ENCODE results near the gene PTX4.
A peak's percentile ranks its signal among the peaks of the same experiment; 100 is the strongest.

PTX4 gene

GRCh38 chr16:1452530-1452929 lies 36.2 kb downstream of the PTX4 start:
- no CpG with 5 or more reads among the region's 20 CpGs for WGBS (ENCODE audit: extremely low coverage, insufficient coverage, insufficient read length)
- DNase-seq = no peak
- Histone ChIP-seq H3K9me3 (ENCODE audit: insufficient read depth, low read depth, low read length) (peaks cover 2% of the 10 kb centered on the region), H2BK12ac (ENCODE audit: low read length) (no peak overlapping the region), H3K14ac (ENCODE audit: low read length) (no peak overlapping the region), H3K79me2 (ENCODE audit: control insufficient read depth, insufficient read depth, low read length, poor library complexity) (no peaks in the 10 kb centered on the region), H3K36me3 (ENCODE audit: control insufficient read depth in 1 of 2, insufficient read depth in 2 of 2, low read length in 2 of 2) (peaks cover 90% of the 10 kb centered on the region in 2 experiments), H3K27me3 (ENCODE audit: insufficient read depth, low read length) (no peaks in the 10 kb centered on the region), H2AK5ac (ENCODE audit: low read length) (no peak overlapping the region), H3K79me1 (ENCODE audit: low read length) (no peaks in the 10 kb centered on the region), H3K23ac (ENCODE audit: low read length) (no peak overlapping the region), H2BK120ac (ENCODE audit: insufficient read depth, low read length, poor library complexity) (no peak overlapping the region), H3K27ac (ENCODE audit: low read depth, low read length) (no peak overlapping the region), H4K91ac (ENCODE audit: low read depth, low read length) (no peak overlapping the region), H3K4me2 (ENCODE audit: low read length) (no peak overlapping the region), H4K12ac (ENCODE audit: low read depth, low read length) (no peak overlapping the region), H3K18ac (ENCODE audit: low read length) (no peak overlapping the region), H3K4ac (ENCODE audit: low read depth, low read length) (no peak overlapping the region), H2AFZ (ENCODE audit: insufficient read depth, low read length, poor library complexity) (no peak overlapping the region), H3K4me1 (ENCODE audit: control insufficient read depth in 1 of 2, insufficient read depth in 2 of 2, low read length in 2 of 2) (no peaks in the 10 kb centered on the region), H3K4me3 (ENCODE audit: low read depth, low read length) (no peak overlapping the region), H4K8ac (ENCODE audit: low read depth, low read length) (no peak overlapping the region), H3K9ac (ENCODE audit: low read length) (no peak overlapping the region), H2BK5ac (ENCODE audit: low read depth, low read length, poor library complexity) (no peak overlapping the region)

DNA sequence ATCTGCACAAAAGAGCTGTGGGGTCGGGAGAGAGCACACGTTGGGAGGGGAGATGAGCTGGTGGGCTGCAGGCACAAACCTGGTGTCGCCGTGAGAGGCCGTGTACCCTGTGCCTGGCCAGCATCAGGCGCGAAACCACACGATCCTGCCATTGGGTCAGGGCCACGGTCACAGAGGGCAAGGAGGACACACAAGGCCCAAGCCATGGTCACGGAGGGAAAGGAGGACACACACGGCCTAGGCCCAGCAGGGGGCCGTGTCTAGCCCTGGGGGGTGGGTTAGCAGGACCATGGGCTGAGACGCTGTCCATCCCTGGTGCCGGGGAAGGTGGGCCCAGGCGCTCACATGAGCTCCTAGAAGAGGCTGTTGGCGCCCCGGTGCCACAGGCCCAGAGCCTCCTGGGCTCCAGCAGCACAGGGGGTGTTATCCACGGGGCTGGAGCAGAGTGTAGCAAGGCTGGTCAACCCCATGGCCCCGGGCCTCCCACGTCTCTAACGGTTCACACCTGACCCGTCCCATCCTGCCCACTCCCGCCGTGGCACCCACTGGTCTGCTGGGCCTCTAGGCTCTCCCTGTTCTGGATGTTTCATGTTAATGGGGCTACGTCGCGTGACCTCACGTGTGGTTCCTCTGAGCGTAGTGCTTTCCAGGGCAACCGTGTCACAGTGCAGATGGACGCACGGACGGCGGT lies 36.9 kb downstream of the PTX4 start:
- no peak overlapping the region for H4K12ac ChIP-seq (ENCODE audit: low read depth, low read length)
- no peak overlapping the region for H3K23ac ChIP-seq (ENCODE audit: low read length)
- no peak overlapping the region for H2BK120ac ChIP-seq (ENCODE audit: insufficient read depth, low read length, poor library complexity)
- no peak overlapping the region for H4K8ac ChIP-seq (ENCODE audit: low read depth, low read length)
- H3K18ac ChIP-seq (ENCODE audit: low read length) = no peak overlapping the region
- H2BK5ac ChIP-seq (ENCODE audit: low read depth, low read length, poor library complexity) = no peak overlapping the region
- WGBS (ENCODE audit: extremely low coverage, insufficient coverage, insufficient read length) = no CpG with 5 or more reads among the region's 34 CpGs
- H2AK5ac ChIP-seq (ENCODE audit: low read length) = no peak overlapping the region
- H3K4me1 ChIP-seq (ENCODE audit: control insufficient read depth in 1 of 2, insufficient read depth in 2 of 2, low read length in 2 of 2) = no peaks in the 10 kb centered on the region
- no peak overlapping the region for H3K4ac ChIP-seq (ENCODE audit: low read depth, low read length)
- H4K91ac ChIP-seq (ENCODE audit: low read depth, low read length) = no peak overlapping the region
- no peak overlapping the region for H3K4me2 ChIP-seq (ENCODE audit: low read length)
- H3K27ac ChIP-seq (ENCODE audit: low read depth, low read length) = no peak overlapping the region
- peak overlapping the region; percentile 28 for H3K4me3 ChIP-seq (ENCODE audit: low read depth, low read length)
- no peaks in the 10 kb centered on the region for H3K79me2 ChIP-seq (ENCODE audit: control insufficient read depth, insufficient read depth, low read length, poor library complexity)
- H3K9me3 ChIP-seq (ENCODE audit: insufficient read depth, low read depth, low read length) = peaks cover 3% of the 10 kb centered on the region
- peaks cover 91% of the 10 kb centered on the region in 2 experiments for H3K36me3 ChIP-seq (ENCODE audit: control insufficient read depth in 1 of 2, insufficient read depth in 2 of 2, low read length in 2 of 2)
- no peak overlapping the region for H3K14ac ChIP-seq (ENCODE audit: low read length)
- H3K27me3 ChIP-seq (ENCODE audit: insufficient read depth, low read length) = no peaks in the 10 kb centered on the region
- H2BK12ac ChIP-seq (ENCODE audit: low read length) = no peak overlapping the region
- H3K79me1 ChIP-seq (ENCODE audit: low read length) = no peaks in the 10 kb centered on the region
- H2AFZ ChIP-seq (ENCODE audit: insufficient read depth, low read length, poor library complexity) = no peak overlapping the region
- no peak overlapping the region for H3K9ac ChIP-seq (ENCODE audit: low read length)
- no peak for DNase-seq

- Histone ChIP-seq H3K14ac (ENCODE audit: low read length) (no peak overlapping the region), H2AK5ac (ENCODE audit: low read length) (no peak overlapping the region), H3K4me1 (ENCODE audit: control insufficient read depth in 1 of 2, insufficient read depth in 2 of 2, low read length in 2 of 2) (no peaks in the 10 kb centered on the region), H3K4ac (ENCODE audit: low read depth, low read length) (no peak overlapping the region), H3K9me3 (ENCODE audit: insufficient read depth, low read depth, low read length) (peaks cover 6% of the 10 kb centered on the region), H3K9ac (ENCODE audit: low read length) (no peak overlapping the region), H2BK120ac (ENCODE audit: insufficient read depth, low read length, poor library complexity) (no peak overlapping the region), H2BK12ac (ENCODE audit: low read length) (no peak overlapping the region), H3K79me2 (ENCODE audit: control insufficient read depth, insufficient read depth, low read length, poor library complexity) (no peaks in the 10 kb centered on the region), H3K27me3 (ENCODE audit: insufficient read depth, low read length) (no peaks in the 10 kb centered on the region), H3K18ac (ENCODE audit: low read length) (no peak overlapping the region), H2AFZ (ENCODE audit: insufficient read depth, low read length, poor library complexity) (no peak overlapping the region), H2BK5ac (ENCODE audit: low read depth, low read length, poor library complexity) (no peak overlapping the region), H3K36me3 (ENCODE audit: control insufficient read depth in 1 of 2, insufficient read depth in 2 of 2, low read length in 2 of 2) (peaks cover 95% of the 10 kb centered on the region in 2 experiments), H3K27ac (ENCODE audit: low read depth, low read length) (no peak overlapping the region), H3K79me1 (ENCODE audit: low read length) (no peaks in the 10 kb centered on the region), H3K23ac (ENCODE audit: low read length) (no peak overlapping the region), H3K4me3 (ENCODE audit: low read depth, low read length) (no peak overlapping the region), H4K8ac (ENCODE audit: low read depth, low read length) (no peak overlapping the region), H4K12ac (ENCODE audit: low read depth, low read length) (no peak overlapping the region), H4K91ac (ENCODE audit: low read depth, low read length) (no peak overlapping the region), H3K4me2 (ENCODE audit: low read length) (no peak overlapping the region)
- no CpG with 5 or more reads among the region's 21 CpGs for WGBS (ENCODE audit: extremely low coverage, insufficient coverage, insufficient read length)
- no peak for DNase-seq
These were observed 37.9 kb downstream of the PTX4 start for GRCh38 chr16:1450841-1451240.

- Histone ChIP-seq H3K79me2 (ENCODE audit: control insufficient read depth, insufficient read depth, low read length, poor library complexity) (no peaks in the 10 kb centered on the region), H3K79me1 (ENCODE audit: low read length) (no peaks in the 10 kb centered on the region), H2BK120ac (ENCODE audit: insufficient read depth, low read length, poor library complexity) (no peak overlapping the region), H3K4me1 (ENCODE audit: control insufficient read depth in 1 of 2, insufficient read depth in 2 of 2, low read length in 2 of 2) (no peaks in the 10 kb centered on the region), H3K36me3 (ENCODE audit: control insufficient read depth in 1 of 2, insufficient read depth in 2 of 2, low read length in 2 of 2) (peaks cover 91 to 93% of the 10 kb centered on the region in 2 experiments), H3K9ac (ENCODE audit: low read length) (no peak overlapping the region), H4K8ac (ENCODE audit: low read depth, low read length) (no peak overlapping the region), H2BK12ac (ENCODE audit: low read length) (no peak overlapping the region), H2BK5ac (ENCODE audit: low read depth, low read length, poor library complexity) (no peak overlapping the region), H3K23ac (ENCODE audit: low read length) (no peak overlapping the region), H3K4me3 (ENCODE audit: low read depth, low read length) (peak overlapping the region; percentile 3), H4K91ac (ENCODE audit: low read depth, low read length) (no peak overlapping the region), H3K27ac (ENCODE audit: low read depth, low read length) (no peak overlapping the region), H2AFZ (ENCODE audit: insufficient read depth, low read length, poor library complexity) (no peak overlapping the region), H3K27me3 (ENCODE audit: insufficient read depth, low read length) (no peaks in the 10 kb centered on the region), H4K12ac (ENCODE audit: low read depth, low read length) (no peak overlapping the region), H3K18ac (ENCODE audit: low read length) (no peak overlapping the region), H3K14ac (ENCODE audit: low read length) (no peak overlapping the region), H3K4me2 (ENCODE audit: low read length) (no peak overlapping the region), H2AK5ac (ENCODE audit: low read length) (no peak overlapping the region), H3K9me3 (ENCODE audit: insufficient read depth, low read depth, low read length) (peaks cover 6% of the 10 kb centered on the region), H3K4ac (ENCODE audit: low read depth, low read length) (no peak overlapping the region)
- no peak for DNase-seq
- no CpG with 5 or more reads among the region's 29 CpGs for WGBS (ENCODE audit: extremely low coverage, insufficient coverage, insufficient read length)
These were observed 38.5 kb downstream of the PTX4 start for GRCh38 chr16:1450218-1450617.

Data from trophoblast cell (in vitro differentiated cells and primary cell).